Upper lobe of left lung (tissue), 4 donors: Measurements from ENCODE around the gene B4GALNT3.

Source experiments
- CTCF ChIP-seq, 6 experiments: fragments of 450-650 bp in 4 of 6; fragments of 200-600 bp in 2 of 6; sonication (generic) in 2 of 6; IDR thresholded peaks; one replicate each; pipeline ENCODE4 v1.5.1; 2016 to 2019; ENCODE audit warnings: antibody characterized with exemption in 6 of 6
- EP300 ChIP-seq, 4 donors: sonication (generic); formaldehyde crosslinking; IDR thresholded peaks; one replicate each; pipeline ENCODE4 v1.5.1; 2017; ENCODE audit warnings: antibody characterized with exemption in 4 of 4, control low read depth in 2 of 4
- POLR2A ChIP-seq, 4 donors: fragments of 450-650 bp; IDR thresholded peaks; one replicate each; pipeline ENCODE4 v1.5.1; 2016 to 2017; ENCODE audit warnings: antibody characterized with exemption in 4 of 4, mild to moderate bottlenecking in 2 of 4
- POLR2AphosphoS5 ChIP-seq, 2 donors: sonication (generic); formaldehyde crosslinking; IDR thresholded peaks; one replicate each; pipeline ENCODE4 v1.5.1; 2017; ENCODE audit warnings: antibody characterized with exemption in 2 of 2

GRCh38 chr12:454833-455232, 4.9 kb upstream of the B4GALNT3 start:
- no peak for TF ChIP-seq POLR2A (IDR thresholded peaks at IDR 0.05)
- no peak for TF ChIP-seq CTCF (IDR thresholded peaks at IDR 0.05)
- TF ChIP-seq EP300 (IDR thresholded peaks at IDR 0.05): no peak
- TF ChIP-seq POLR2AphosphoS5 (IDR thresholded peaks at IDR 0.05): no peak
